Epithelial cell of proximal tubule (primary cell): ENCODE results near the gene WDPCP. TPM values are rescaled to one million over a fixed set of nuclear protein-coding genes. Genes with fewer than 3 reads are reported as not detected.
"Not testable (repeated sequence)": the region's sequence is repeated elsewhere in the genome, so short reads cannot be mapped to it uniquely, and the experiment has no call there.

ENCODE experiments used
- DNase-seq: peaks from one replicate; pipeline ENCODE4 v3.0.0-alpha.2; 2011; ENCODE audit warnings: low read depth
- H3K4me3 ChIP-seq: 2 replicates; pipeline ENCODE4 v1.5.1; 2011; ENCODE audit warnings: low read depth, mild to moderate bottlenecking, low read length
- total RNA-seq: library from RNA; depleted of rRNA; stranded (reverse); fragments of >200 nt; gene quantifications from 2 replicates; pipeline ENCODE4 v1.2.3, GENCODE V29; 2015
- TF ChIP-seq, protein P1 (sequence below): conservative IDR thresholded peaks from 2 replicates; pipeline ENCODE4 v1.5.1; 2012; ENCODE audit warnings: low read depth, mild to moderate bottlenecking, low read length

The WDPCP gene
- total RNA-seq, 1 donor from 2014 or later: 1.6 TPM

DNA sequence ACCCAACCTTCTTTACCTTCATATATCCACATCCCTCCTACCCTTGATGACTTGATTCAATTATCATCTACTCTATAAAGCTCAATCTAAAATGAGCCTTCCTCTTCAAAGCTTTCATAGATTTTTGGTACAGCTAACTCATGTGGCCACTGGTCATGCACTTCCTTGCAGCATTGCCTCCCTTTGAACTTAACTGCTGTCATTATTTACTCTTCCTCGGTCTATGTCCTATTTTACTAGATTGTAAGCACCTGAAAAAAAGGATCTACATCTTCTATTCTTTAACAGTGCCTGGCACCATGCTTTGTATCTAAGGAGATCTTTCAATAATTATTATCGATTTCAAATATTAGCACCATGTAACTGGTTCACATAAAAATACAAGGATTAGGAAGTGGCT is 31.1 kb upstream of the WDPCP start:
- no peak for DNase-seq
- TF ChIP-seq, protein P1, sequence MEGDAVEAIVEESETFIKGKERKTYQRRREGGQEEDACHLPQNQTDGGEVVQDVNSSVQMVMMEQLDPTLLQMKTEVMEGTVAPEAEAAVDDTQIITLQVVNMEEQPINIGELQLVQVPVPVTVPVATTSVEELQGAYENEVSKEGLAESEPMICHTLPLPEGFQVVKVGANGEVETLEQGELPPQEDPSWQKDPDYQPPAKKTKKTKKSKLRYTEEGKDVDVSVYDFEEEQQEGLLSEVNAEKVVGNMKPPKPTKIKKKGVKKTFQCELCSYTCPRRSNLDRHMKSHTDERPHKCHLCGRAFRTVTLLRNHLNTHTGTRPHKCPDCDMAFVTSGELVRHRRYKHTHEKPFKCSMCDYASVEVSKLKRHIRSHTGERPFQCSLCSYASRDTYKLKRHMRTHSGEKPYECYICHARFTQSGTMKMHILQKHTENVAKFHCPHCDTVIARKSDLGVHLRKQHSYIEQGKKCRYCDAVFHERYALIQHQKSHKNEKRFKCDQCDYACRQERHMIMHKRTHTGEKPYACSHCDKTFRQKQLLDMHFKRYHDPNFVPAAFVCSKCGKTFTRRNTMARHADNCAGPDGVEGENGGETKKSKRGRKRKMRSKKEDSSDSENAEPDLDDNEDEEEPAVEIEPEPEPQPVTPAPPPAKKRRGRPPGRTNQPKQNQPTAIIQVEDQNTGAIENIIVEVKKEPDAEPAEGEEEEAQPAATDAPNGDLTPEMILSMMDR: no peak
- no peak overlapping the region for H3K4me3 ChIP-seq

DNA sequence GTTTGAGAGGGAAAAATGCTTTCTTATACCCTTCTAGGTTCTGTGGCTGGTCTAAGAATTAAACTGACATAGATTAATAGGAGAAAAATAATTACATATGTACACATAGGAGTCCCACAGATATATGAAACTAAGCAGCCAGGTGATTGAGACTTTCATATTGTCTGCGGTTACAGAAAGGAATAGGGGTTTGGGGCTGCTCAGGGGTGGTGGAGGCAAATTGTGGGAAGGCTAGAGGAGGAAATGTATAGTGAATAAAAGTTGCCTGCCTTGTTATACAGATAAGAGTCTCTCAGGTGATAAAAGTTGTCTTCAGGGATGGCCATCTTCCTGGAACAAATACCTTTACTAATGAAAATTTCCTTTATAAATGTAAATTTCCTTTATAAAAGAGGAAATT is 29.1 kb upstream of the WDPCP start:
- no peak for DNase-seq
- H3K4me3 ChIP-seq: no peak overlapping the region
- TF ChIP-seq, protein P1: no peak

DNA sequence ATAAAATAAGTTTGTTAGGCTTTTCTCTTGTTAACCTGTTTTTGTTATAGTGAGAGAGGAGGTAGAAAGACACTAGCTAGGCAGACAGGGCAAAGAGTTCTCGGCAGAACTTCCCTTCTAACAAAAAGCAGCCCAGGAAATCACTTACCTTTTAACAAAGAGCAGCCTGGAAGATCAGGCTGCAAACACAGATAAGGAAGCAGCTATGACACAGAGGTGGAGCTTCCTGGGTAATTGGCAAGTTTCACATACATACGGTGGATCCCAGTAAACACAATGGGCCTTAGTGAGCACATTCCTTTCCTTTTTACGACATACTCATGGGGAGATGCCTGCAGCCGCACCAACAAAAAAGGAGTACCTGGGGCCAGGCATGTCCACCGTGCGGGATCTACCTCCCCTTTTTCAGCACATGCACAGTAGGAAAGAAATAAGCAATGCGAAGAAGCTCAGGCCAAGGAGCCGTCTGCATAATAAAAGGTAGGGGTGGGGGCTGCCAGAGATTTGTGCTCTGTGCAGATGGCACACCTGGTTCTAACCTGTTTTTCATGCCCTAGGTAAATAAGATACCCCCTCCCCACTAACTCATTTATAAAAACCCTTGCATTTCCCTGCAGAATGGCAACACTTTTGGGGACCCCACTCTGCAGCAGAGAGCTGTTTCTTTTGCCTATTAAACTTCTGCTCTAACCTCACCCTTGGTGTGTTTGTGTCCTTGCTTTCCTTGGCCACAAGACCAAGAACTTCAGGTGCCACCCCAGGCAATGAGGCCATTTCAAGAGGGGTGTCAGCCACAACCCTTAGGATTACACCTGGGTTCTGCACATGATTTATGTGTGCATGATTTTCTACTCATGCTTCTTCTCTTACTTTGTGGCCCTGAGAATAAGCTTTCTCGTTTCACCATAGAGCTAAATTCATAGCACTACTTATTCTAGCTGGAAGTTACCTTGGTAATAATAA is 27.0 kb upstream of the WDPCP start:
- H3K4me3 ChIP-seq: no peak overlapping the region
- no peak for DNase-seq
- TF ChIP-seq, protein P1: no peak

DNA sequence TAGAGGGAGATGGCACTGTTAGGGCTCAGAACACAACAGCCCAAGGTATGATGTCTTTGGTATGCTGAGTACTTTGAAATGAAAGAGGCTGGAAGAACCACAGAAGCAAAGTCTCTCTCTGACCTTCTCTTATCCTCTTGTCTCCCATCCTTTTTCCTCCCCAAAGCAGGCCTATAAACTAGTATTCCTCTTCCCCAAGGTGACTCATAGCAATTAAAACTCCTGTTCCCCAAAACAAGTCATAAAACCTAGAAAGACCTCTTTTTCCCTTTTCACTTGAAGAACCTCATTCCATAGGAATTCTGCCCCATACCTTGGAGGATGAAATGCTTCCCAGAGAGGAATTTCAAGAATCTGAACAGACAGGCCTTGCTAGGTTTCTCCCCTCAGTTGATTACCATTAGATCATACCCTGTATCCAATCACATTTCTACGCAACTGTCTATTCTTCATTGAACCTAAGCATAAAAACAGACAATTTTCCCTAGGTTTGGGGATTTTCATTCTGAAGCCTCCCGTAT is 26.2 kb upstream of the WDPCP start:
- DNase-seq: peak; percentile 50
- TF ChIP-seq, protein P1: no peak
- no peak overlapping the region for H3K4me3 ChIP-seq

DNA sequence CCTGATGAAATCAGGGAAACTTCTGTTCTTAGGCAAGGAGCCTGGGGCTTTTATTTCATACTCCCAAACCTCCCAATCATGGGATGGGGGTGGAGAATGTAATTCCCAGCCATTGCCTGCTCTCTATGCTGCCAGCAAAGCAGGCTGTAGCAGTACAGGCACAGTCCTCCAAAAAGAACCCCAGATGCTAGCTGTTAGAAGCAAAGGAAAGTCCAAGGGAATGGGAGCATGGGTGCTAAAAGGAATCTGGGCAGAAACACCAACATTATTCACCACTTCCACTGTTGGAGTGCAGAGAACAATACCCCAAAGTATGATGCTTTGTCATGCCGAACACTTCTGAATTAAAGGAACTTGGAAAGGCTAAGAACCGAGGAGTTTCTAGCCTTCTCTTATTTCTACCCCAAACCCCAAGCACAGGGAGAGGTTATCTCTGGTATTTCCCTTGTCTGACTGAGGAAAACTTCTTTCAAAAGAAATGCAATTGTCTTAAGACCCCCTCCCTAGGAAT is 25.2 kb upstream of the WDPCP start:
- DNase-seq: no peak
- TF ChIP-seq, protein P1: no peak
- H3K4me3 ChIP-seq: no peak overlapping the region

DNA sequence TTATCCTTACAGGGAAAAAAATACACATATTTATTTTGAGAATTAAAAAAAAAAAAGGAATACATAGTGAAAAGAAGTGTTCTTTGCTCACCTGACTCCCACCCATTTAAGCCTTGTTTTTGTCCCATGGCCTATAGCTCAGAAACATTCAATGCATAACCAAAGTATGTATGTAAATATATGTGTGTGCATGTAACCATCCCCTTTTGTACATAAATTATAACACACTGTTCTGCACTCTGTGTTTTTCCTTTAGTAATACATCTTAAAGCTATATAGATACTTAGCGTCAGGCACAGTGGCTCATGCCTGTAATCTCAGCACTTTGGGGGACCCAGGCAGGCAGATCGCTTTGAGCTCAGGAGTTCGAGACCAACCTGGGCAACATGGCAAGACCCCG is 22.2 kb upstream of the WDPCP start:
- DNase-seq: no peak
- H3K4me3 ChIP-seq: no peak overlapping the region
- TF ChIP-seq, protein P1: no peak

DNA sequence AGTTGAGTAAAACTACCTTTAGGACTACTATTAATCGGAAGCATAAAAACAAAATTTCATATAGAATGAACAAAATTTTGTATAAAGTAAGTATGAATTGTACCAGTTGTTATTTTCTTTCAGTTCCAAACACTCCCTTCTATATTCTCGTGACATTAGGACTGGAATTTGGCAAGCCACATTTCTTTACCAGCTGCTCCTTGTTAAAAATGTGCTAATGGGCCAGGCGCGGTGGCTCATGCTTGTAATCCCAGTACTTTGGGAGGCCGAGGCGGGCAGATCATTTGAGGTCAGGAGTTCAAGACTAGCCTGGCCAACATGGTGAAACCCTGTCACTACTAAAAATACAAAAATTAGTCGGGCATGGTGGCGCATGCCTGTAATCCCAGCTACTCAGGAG is 20.6 kb upstream of the WDPCP start:
- not testable (repeated sequence) for H3K4me3 ChIP-seq, DNase-seq
